ENCODE results near the gene TBCB. TPM values are rescaled to one million over a fixed set of nuclear protein-coding genes. Genes with fewer than 3 reads are reported as not detected.

Gene TBCB
- total and polyA plus RNA-seq, 7 donors, result 44.4 to 115 (median 65.9) TPM

- ATAC-seq, result no peak
- intact Hi-C loops (cut with DNase I), result no loop called here
These were observed 42.0 kb upstream of the TBCB start for GRCh38 chr19:36073121-36073876.

GRCh38 chr19:36079389-36079945 lies 35.8 kb upstream of the TBCB start:
- ATAC-seq (no peak), DNase-seq (no peak)
- Histone ChIP-seq H3K36me3 (ENCODE audit: insufficient read depth in 1 of 2, low read depth in 1 of 2) (no peaks in the 10 kb centered on the region), H3K27ac (no peak overlapping the region), H3K27me3 (ENCODE audit: insufficient read depth in 3 of 3, low read length in 2 of 3) (no peaks in the 10 kb centered on the region), H3K9me3 (no peaks in the 10 kb centered on the region), H3K4me1 (no peaks in the 10 kb centered on the region), H3K4me3 (no peak overlapping the region)
- TF ChIP-seq CTCF (IDR thresholded peaks at IDR 0.05), result no peak
- intact Hi-C loops (cut with DNase I), result no loop called here
- 92 to 97% (median 95%) methylated on average over 3 of the region's 3 CpGs for WGBS, 3 donors

More at GRCh38 chr19:36073121-36073876, 42.0 kb upstream of the TBCB start:
- no peaks in the 10 kb centered on the region for H3K4me1 ChIP-seq
- no peaks in the 10 kb centered on the region for H3K9me3 ChIP-seq
- WGBS, 3 donors, result 84 to 87% (median 86%) methylated on average over 10 of the region's 10 CpGs
- H3K4me3 ChIP-seq, result no peak overlapping the region
- no peak for TF ChIP-seq CTCF (IDR thresholded peaks at IDR 0.05)
- H3K27me3 ChIP-seq (ENCODE audit: insufficient read depth in 3 of 3, low read length in 2 of 3), result no peaks in the 10 kb centered on the region
- no peaks in the 10 kb centered on the region for H3K36me3 ChIP-seq (ENCODE audit: insufficient read depth in 1 of 2, low read depth in 1 of 2)
- H3K27ac ChIP-seq, result no peak overlapping the region
- no peak for DNase-seq

- Histone ChIP-seq H3K36me3 (ENCODE audit: insufficient read depth in 1 of 2, low read depth in 1 of 2) (no peaks in the 10 kb centered on the region), H3K4me1 (no peaks in the 10 kb centered on the region), H3K27ac (no peak overlapping the region), H3K9me3 (no peaks in the 10 kb centered on the region), H3K27me3 (ENCODE audit: insufficient read depth in 3 of 3, low read length in 2 of 3) (no peaks in the 10 kb centered on the region), H3K4me3 (no peak overlapping the region)
- DNase-seq (no peak), ATAC-seq (no peak)
- 70 to 94% (median 75%) methylated on average over 3 of the region's 3 CpGs for WGBS, 3 donors
- no peak for TF ChIP-seq CTCF (IDR thresholded peaks at IDR 0.05)
- intact Hi-C loops (cut with DNase I), result no loop called here
These were observed 33.9 kb upstream of the TBCB start for GRCh38 chr19:36081385-36081784.

GRCh38 chr19:36081894-36082293 lies 33.4 kb upstream of the TBCB start:
- ATAC-seq (peak in 2 of 4 donors; percentile 47 to 58), DNase-seq (no peak)
- no peaks in the 10 kb centered on the region for H3K27me3 ChIP-seq (ENCODE audit: insufficient read depth in 3 of 3, low read length in 2 of 3)
- no peaks in the 10 kb centered on the region for H3K36me3 ChIP-seq (ENCODE audit: insufficient read depth in 1 of 2, low read depth in 1 of 2)
- TF ChIP-seq CTCF (IDR thresholded peaks at IDR 0.05), result no peak
- H3K9me3 ChIP-seq, result no peaks in the 10 kb centered on the region
- intact Hi-C loops (cut with DNase I), result no loop called here
- 77 to 86% (median 77%) methylated on average over 7 of the region's 7 CpGs for WGBS, 3 donors
- H3K4me3 ChIP-seq, result no peak overlapping the region
- no peaks in the 10 kb centered on the region for H3K4me1 ChIP-seq
- no peak overlapping the region for H3K27ac ChIP-seq
